CD14-positive monocyte (primary cell): ENCODE measurements around the gene FCER1A. TPM values are rescaled to one million over a fixed set of nuclear protein-coding genes. Genes with fewer than 3 reads are reported as not detected.
A peak's percentile ranks its signal among the peaks of the same experiment; 100 is the strongest.

Source experiments
- DNase-seq, 3 donors: peaks; one replicate each; pipeline ENCODE4 v3.0.0-alpha.2; 2011 to 2022
- H2AFZ ChIP-seq: 2 replicates; pipeline ENCODE4 v1.6.0; 2012; ENCODE audit warnings: mild to moderate bottlenecking, low read depth, low read length, inconsistent platforms; ENCODE audit not compliant: insufficient read depth, poor library complexity, severe bottlenecking
- H3K27ac ChIP-seq, 2 donors: 1 replicate in 1 of 2; 2 replicates in 1 of 2; pipeline ENCODE4 v1.5.1; 2012 to 2013; ENCODE audit warnings: low read length in 2 of 2, control low read depth in 1 of 2, inconsistent platforms in 1 of 2, low read depth in 1 of 2, mild to moderate bottlenecking in 1 of 2
- H3K27me3 ChIP-seq, 2 donors: one replicate each; pipeline versions ENCODE4 v1.6.0 to v1.6.1; 2011 to 2013; ENCODE audit warnings: low read length in 2 of 2; ENCODE audit not compliant: control insufficient read depth in 2 of 2, insufficient read depth in 2 of 2
- H3K36me3 ChIP-seq, 2 donors: replicated peaks in 1 of 2; 1 replicate in 1 of 2; 2 replicates in 1 of 2; pipeline versions ENCODE4 v1.5.1 to v1.6.1; 2012 to 2013; ENCODE audit warnings: low read length in 2 of 2, control low read depth in 1 of 2, inconsistent platforms in 1 of 2, mild to moderate bottlenecking in 1 of 2; ENCODE audit not compliant: insufficient read depth in 2 of 2, control insufficient read depth in 1 of 2
- H3K4me1 ChIP-seq, 2 donors: 1 replicate in 1 of 2; 2 replicates in 1 of 2; pipeline versions ENCODE4 v1.5.1 to v1.6.1; 2012 to 2013; ENCODE audit warnings: low read length in 2 of 2, control low read depth in 1 of 2, inconsistent platforms in 1 of 2, mild to moderate bottlenecking in 1 of 2, moderate library complexity in 1 of 2; ENCODE audit not compliant: insufficient read depth in 2 of 2, control insufficient read depth in 1 of 2
- H3K4me2 ChIP-seq: replicated peaks from 2 replicates; pipeline ENCODE3; 2012; ENCODE audit warnings: low read length, moderate library complexity, mild to moderate bottlenecking; ENCODE audit not compliant: poor library complexity, severe bottlenecking; ENCODE audit errors: extremely low read depth
- H3K4me3 ChIP-seq, 3 experiments: fragments of 200-600 bp in 1 of 3; sonication (generic) in 1 of 3; replicated peaks in 1 of 3; 1 replicate in 2 of 3; 2 replicates in 1 of 3; pipeline ENCODE4 v1.5.1; 2011 to 2013; ENCODE audit warnings: low read length in 3 of 3, mild to moderate bottlenecking in 3 of 3, control low read depth in 2 of 3, low read depth in 2 of 3, inconsistent platforms in 1 of 3, moderate library complexity in 1 of 3
- H3K79me2 ChIP-seq: 2 replicates; pipeline ENCODE4 v1.6.0; 2012; ENCODE audit warnings: mild to moderate bottlenecking, control low read depth, inconsistent platforms, low read length, moderate library complexity; ENCODE audit not compliant: insufficient read depth
- H3K9ac ChIP-seq: 2 replicates; pipeline ENCODE4 v1.6.0; 2017; ENCODE audit warnings: low read length, mild to moderate bottlenecking; ENCODE audit not compliant: insufficient read depth, poor library complexity, severe bottlenecking
- H3K9me3 ChIP-seq, 2 donors: replicated peaks in 1 of 2; 1 replicate in 1 of 2; 2 replicates in 1 of 2; pipeline versions ENCODE4 v1.5.1 to v1.6.1; 2012 to 2013; ENCODE audit warnings: low read length in 2 of 2, control low read depth in 1 of 2; ENCODE audit not compliant: control insufficient read depth in 1 of 2, insufficient read depth in 1 of 2
- H4K20me1 ChIP-seq: 2 replicates; pipeline ENCODE4 v1.6.0; 2012; ENCODE audit warnings: mild to moderate bottlenecking, low read length, control low read depth, moderate library complexity; ENCODE audit not compliant: insufficient read depth
- H3K27ac Mint-ChIP-seq, 7 donors: one replicate each; pipeline ENCODE4 v1.8.0; 2020; ENCODE audit warnings: mild to moderate bottlenecking in 7 of 7, mixed read lengths in 7 of 7, moderate library complexity in 6 of 7, inconsistent platforms in 2 of 7
- H3K27me3 Mint-ChIP-seq, 3 donors: one replicate each; pipeline ENCODE4 v1.8.0; 2021 to 2022; ENCODE audit warnings: low read depth in 3 of 3, mild to moderate bottlenecking in 3 of 3, mixed read lengths in 3 of 3, moderate library complexity in 3 of 3, inconsistent platforms in 1 of 3
- H3K36me3 Mint-ChIP-seq, 2 donors: one replicate each; pipeline ENCODE4 v1.8.0; 2020; ENCODE audit warnings: mixed read lengths in 2 of 2, inconsistent platforms in 1 of 2, mild to moderate bottlenecking in 1 of 2
- H3K4me1 Mint-ChIP-seq: one replicate; pipeline ENCODE4 v1.8.0; 2020; ENCODE audit warnings: mild to moderate bottlenecking, mixed read lengths
- H3K4me3 Mint-ChIP-seq, 2 donors: one replicate each; pipeline ENCODE4 v1.8.0; 2020; ENCODE audit warnings: mild to moderate bottlenecking in 2 of 2, mixed read lengths in 2 of 2, moderate library complexity in 1 of 2
- H3K9me3 Mint-ChIP-seq, 7 donors: one replicate each; pipeline ENCODE4 v1.8.0; 2020 to 2022; ENCODE audit warnings: mixed read lengths in 7 of 7, mild to moderate bottlenecking in 6 of 7, moderate library complexity in 6 of 7, inconsistent platforms in 2 of 7
- CTCF ChIP-seq: fragments of 200-600 bp; IDR thresholded peaks from one replicate; pipeline ENCODE4 v1.8.0; 2022; ENCODE audit warnings: antibody characterized with exemption, mild to moderate bottlenecking
- WGBS: methylation state at CpG from one replicate; pipeline ENCODE4 v1.1.5; 2013; ENCODE audit warnings: missing lambda C conversion rate; ENCODE audit not compliant: insufficient coverage; 5-methylcytosine and 5-hydroxymethylcytosine counted together
- intact Hi-C, 2 donors: fragments of 100-400 bp; cut with micrococcal nuclease; formaldehyde crosslinking; loops; one replicate each; pipeline versions ENCODE4 v1.15.0 to v1.15.1; 2023
- polyA plus RNA-seq, 3 donors: library from polyadenylated mRNA; depleted of rRNA in 1 of 3; unstranded in 2 of 3; stranded (reverse) in 1 of 3; fragments of 300-500 nt in 2 of 3; fragments of >200 nt in 1 of 3; fragmentation: Illumina TruSeq in 2 of 3; gene quantifications; 1 replicate in 2 of 3; 2 replicates in 1 of 3; pipeline ENCODE4 v1.2.3, GENCODE V29; 2012 to 2021

Gene FCER1A
- polyA plus RNA-seq, 3 donors: 8.4 to 29.6 (median 11.8) TPM

DNA sequence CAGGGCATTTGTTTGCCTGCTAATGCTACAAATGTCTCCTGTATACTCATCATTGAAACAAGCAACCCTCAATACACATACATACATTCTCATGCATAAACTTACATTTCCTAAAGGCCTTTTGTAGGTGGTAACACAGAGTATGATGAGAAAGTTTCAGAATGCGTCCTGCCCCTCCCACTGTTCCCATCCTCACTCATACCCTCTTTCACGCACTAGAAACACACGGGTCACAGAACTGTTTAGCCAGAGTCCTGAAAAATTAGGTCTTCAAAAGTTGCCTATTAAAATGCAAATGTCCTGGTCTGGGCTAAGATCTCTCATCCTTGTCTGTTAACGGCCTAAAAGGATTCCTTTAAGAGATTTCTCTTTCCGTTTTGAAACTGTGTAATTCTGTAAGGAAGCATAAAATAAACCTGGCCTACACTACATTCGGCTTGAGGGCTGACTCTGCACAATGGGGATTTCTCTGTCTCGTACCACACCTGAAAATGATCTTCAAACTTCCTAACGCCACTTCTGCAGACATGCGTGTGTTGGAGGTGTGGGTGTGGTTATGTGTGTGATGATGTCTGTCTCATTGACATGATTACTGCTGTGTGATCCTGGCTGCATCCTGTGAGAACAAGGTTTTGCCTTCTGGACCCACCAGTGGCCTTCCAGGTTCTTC lies 5.3 kb upstream of the FCER1A start:
- Histone ChIP-seq H3K27me3 (no peaks in the 10 kb centered on the region), H4K20me1 (no peaks in the 10 kb centered on the region), H3K27ac (no peak overlapping the region), H3K9me3 (no peaks in the 10 kb centered on the region), H3K4me2 (no peak overlapping the region), H3K4me1 (peaks cover 31% of the 10 kb centered on the region in 2 donors), H3K79me2 (no peaks in the 10 kb centered on the region), H3K9ac (no peak overlapping the region), H3K4me3 (no peak overlapping the region), H3K36me3 (no peaks in the 10 kb centered on the region), H2AFZ (no peak overlapping the region)
- no peaks in the 10 kb centered on the region for H3K9me3 Mint-ChIP-seq
- H3K4me1 Mint-ChIP-seq: peaks cover 31% of the 10 kb centered on the region
- no peaks in the 10 kb centered on the region for H3K36me3 Mint-ChIP-seq
- DNase-seq: no peak
- peaks cover 0 to 2% (median 2%) of the 10 kb centered on the region in 3 donors for H3K27me3 Mint-ChIP-seq
- WGBS: 100% methylated on average over 2 of the region's 9 CpGs
- intact Hi-C loops: no loop called here
- TF ChIP-seq CTCF: no peak
- no peak overlapping the region for H3K4me3 Mint-ChIP-seq
- no peak overlapping the region for H3K27ac Mint-ChIP-seq

- Histone ChIP-seq H3K79me2 (no peaks in the 10 kb centered on the region), H3K36me3 (no peaks in the 10 kb centered on the region), H2AFZ (peak overlapping the region; percentile 7), H3K9me3 (no peaks in the 10 kb centered on the region), H4K20me1 (no peaks in the 10 kb centered on the region), H3K4me1 (peaks cover 39 to 40% of the 10 kb centered on the region in 2 donors), H3K9ac (no peak overlapping the region), H3K27ac (no peak overlapping the region), H3K4me3 (peak overlapping the region in 1 of 3 experiments; percentile 54), H3K27me3 (no peaks in the 10 kb centered on the region), H3K4me2 (peak overlapping the region; percentile 53)
- peak in 1 of 3 donors; percentile 6 for DNase-seq
- Mint-ChIP-seq H3K27ac (peak overlapping the region in 1 of 7 donors; percentile 44), H3K4me3 (no peak overlapping the region), H3K27me3 (peaks cover 1 to 4% (median 2%) of the 10 kb centered on the region in 3 donors), H3K9me3 (no peaks in the 10 kb centered on the region), H3K4me1 (peaks cover 40% of the 10 kb centered on the region), H3K36me3 (no peaks in the 10 kb centered on the region)
- intact Hi-C loops: no loop called here
- no peak for TF ChIP-seq CTCF
- no CpG with 5 or more reads among the region's 4 CpGs for WGBS
Measured at GRCh38 chr1:159300146-159300545, 2.0 kb upstream of the FCER1A start.
